ENCODE measurements around the gene MDC1.
A peak's percentile ranks its signal among the peaks of the same experiment; 100 is the strongest.
"Not testable (repeated sequence)": the region's sequence is repeated elsewhere in the genome, so short reads cannot be mapped to it uniquely, and the experiment has no call there.

Gene MDC1

GRCh38 chr6:30722280-30723112 is 5.4 kb upstream of the MDC1 start:
- in situ Hi-C loops (cut with MboI; ENCODE audit: low pct_unique_long_range_greater_than_20kb, low sequenced_read_pairs, unreplicated experiment), result no loop called here
- peak; percentile 92 for TF ChIP-seq CTCF (IDR thresholded peaks at IDR 0.05; ENCODE audit: extremely low read depth, insufficient read depth, missing control alignments)
- peak; percentile 63 for DNase-seq (ENCODE audit: low spot score)

- DNase-seq (ENCODE audit: low spot score); in situ Hi-C loops (cut with MboI; ENCODE audit: low pct_unique_long_range_greater_than_20kb, low sequenced_read_pairs, unreplicated experiment): not testable (repeated sequence)
Measured at GRCh38 chr6:30722025-30722279, 4.9 kb upstream of the MDC1 start.

- DNase-seq (ENCODE audit: low spot score), result peak; percentile 94
- peak; percentile 20 for TF ChIP-seq CTCF (IDR thresholded peaks at IDR 0.05; ENCODE audit: extremely low read depth, insufficient read depth, missing control alignments)
- in situ Hi-C loops (cut with MboI; ENCODE audit: low pct_unique_long_range_greater_than_20kb, low sequenced_read_pairs, unreplicated experiment), result no loop called here
Measured at GRCh38 chr6:30721198-30722024, 4.3 kb upstream of the MDC1 start.

- TF ChIP-seq CTCF (IDR thresholded peaks at IDR 0.05; ENCODE audit: extremely low read depth, insufficient read depth, missing control alignments), result no peak
- in situ Hi-C loops (cut with MboI; ENCODE audit: low pct_unique_long_range_greater_than_20kb, low sequenced_read_pairs, unreplicated experiment), result no loop called here
- peak; percentile 52 for DNase-seq (ENCODE audit: low spot score)
Measured at GRCh38 chr6:30720738-30721197, 3.7 kb upstream of the MDC1 start.

- TF ChIP-seq CTCF (IDR thresholded peaks at IDR 0.05; ENCODE audit: extremely low read depth, insufficient read depth, missing control alignments), result no peak
- in situ Hi-C loops (cut with MboI; ENCODE audit: low pct_unique_long_range_greater_than_20kb, low sequenced_read_pairs, unreplicated experiment), result no loop called here
Measured at GRCh38 chr6:30719791-30720737, 3.0 kb upstream of the MDC1 start, which contains the start of gene TUBB. TUBB (plus strand) TSS chr6:30720352; CDS start chr6:30720507, 155 bp downstream.

GRCh38 chr6:30719356-30719755 is 2.3 kb upstream of the MDC1 start:
- in situ Hi-C loops (cut with MboI; ENCODE audit: low pct_unique_long_range_greater_than_20kb, low sequenced_read_pairs, unreplicated experiment), result no loop called here
- no peak for DNase-seq (ENCODE audit: low spot score)
- TF ChIP-seq CTCF (IDR thresholded peaks at IDR 0.05; ENCODE audit: extremely low read depth, insufficient read depth, missing control alignments), result no peak

More at GRCh38 chr6:30719791-30720737, 3.0 kb upstream of the MDC1 start, which contains the start of gene TUBB:
- DNase-seq (ENCODE audit: low spot score), result peak; percentile 92

GRCh38 chr6:30717845-30718720 is 1.0 kb upstream of the MDC1 start:
- DNase-seq (ENCODE audit: low spot score); in situ Hi-C loops (cut with MboI; ENCODE audit: low pct_unique_long_range_greater_than_20kb, low sequenced_read_pairs, unreplicated experiment): not testable (repeated sequence)

Data from GM13977 (cell line).